Neuronal stem cell (in vitro differentiated cells): ENCODE data around the gene WNT8A.

ENCODE experiments used
- DNase-seq: peaks from one replicate; pipeline ENCODE4 v3.0.0-alpha.2; 2013; ENCODE audit warnings: low spot score
- H2AFZ ChIP-seq: one replicate; pipeline ENCODE4 v1.6.1; 2013; ENCODE audit warnings: mild to moderate bottlenecking, low read length, inconsistent platforms
- H2AK5ac ChIP-seq: 2 replicates; pipeline ENCODE4 v1.6.1; 2013; ENCODE audit warnings: low read depth, mild to moderate bottlenecking, inconsistent platforms, low read length, moderate library complexity, mixed read lengths
- H2BK120ac ChIP-seq: 2 replicates; pipeline ENCODE4 v1.6.1; 2013; ENCODE audit warnings: low read depth, mild to moderate bottlenecking, inconsistent platforms, low read length, moderate library complexity, mixed read lengths
- H2BK12ac ChIP-seq: one replicate; pipeline ENCODE4 v1.6.1; 2013; ENCODE audit warnings: low read length, inconsistent platforms
- H2BK15ac ChIP-seq: 2 replicates; pipeline ENCODE4 v1.6.1; 2013; ENCODE audit warnings: mild to moderate bottlenecking, low read length, inconsistent platforms, mixed read lengths
- H2BK5ac ChIP-seq: one replicate; pipeline ENCODE4 v1.6.1; 2013; ENCODE audit warnings: inconsistent platforms, mild to moderate bottlenecking, low read length, moderate library complexity
- H3K14ac ChIP-seq: one replicate; pipeline ENCODE4 v1.6.1; 2013; ENCODE audit warnings: low read length, inconsistent platforms
- H3K18ac ChIP-seq: 2 replicates; pipeline ENCODE4 v1.6.1; 2013; ENCODE audit warnings: low read length, inconsistent platforms
- H3K23ac ChIP-seq: 2 replicates; pipeline ENCODE4 v1.6.1; 2013; ENCODE audit warnings: low read depth, mild to moderate bottlenecking, mixed read lengths, low read length, inconsistent platforms; ENCODE audit not compliant: poor library complexity
- H3K27ac ChIP-seq: replicated peaks from 3 replicates; pipeline ENCODE4 v1.5.1; 2013; ENCODE audit warnings: low read length, inconsistent platforms
- H3K27me3 ChIP-seq, 3 experiments: 2 replicates each; pipeline ENCODE4 v1.6.1; 2013; ENCODE audit warnings: low read length in 3 of 3, mild to moderate bottlenecking in 2 of 3, inconsistent platforms in 1 of 3, low read depth in 1 of 3, mixed read lengths in 1 of 3, moderate library complexity in 1 of 3; ENCODE audit not compliant: control insufficient read depth in 3 of 3, insufficient read depth in 3 of 3
- H3K36me3 ChIP-seq, 2 donors: replicated peaks in 1 of 2; 2 replicates each; pipeline ENCODE4 v1.6.1; 2013; ENCODE audit warnings: low read length in 2 of 2; ENCODE audit not compliant: control insufficient read depth in 2 of 2, insufficient read depth in 2 of 2
- H3K4ac ChIP-seq: 2 replicates; pipeline ENCODE4 v1.6.1; 2013; ENCODE audit warnings: inconsistent platforms, mild to moderate bottlenecking, low read length, moderate library complexity
- H3K4me1 ChIP-seq, 2 donors: 1 replicate in 1 of 2; 2 replicates in 1 of 2; pipeline ENCODE4 v1.6.1; 2013; ENCODE audit warnings: low read length in 2 of 2, low read depth in 1 of 2; ENCODE audit not compliant: control insufficient read depth in 2 of 2, insufficient read depth in 1 of 2
- H3K4me2 ChIP-seq: one replicate; pipeline ENCODE4 v1.6.1; 2013; ENCODE audit warnings: mild to moderate bottlenecking, low read length, inconsistent platforms; ENCODE audit not compliant: insufficient read depth, poor library complexity, severe bottlenecking
- H3K4me3 ChIP-seq, 2 donors: 2 replicates each; pipeline ENCODE4 v1.5.1; 2013; ENCODE audit warnings: low read length in 2 of 2, mild to moderate bottlenecking in 2 of 2, inconsistent platforms in 1 of 2, moderate library complexity in 1 of 2
- H3K79me1 ChIP-seq: one replicate; pipeline ENCODE4 v1.6.1; 2013; ENCODE audit warnings: low read depth, mild to moderate bottlenecking, inconsistent platforms, low read length, moderate library complexity
- H3K9ac ChIP-seq: one replicate; pipeline ENCODE4 v1.6.1; 2013; ENCODE audit warnings: mild to moderate bottlenecking, low read depth, low read length, inconsistent platforms; ENCODE audit not compliant: poor library complexity
- H3K9me3 ChIP-seq, 2 donors: replicated peaks in 1 of 2; 2 replicates each; pipeline versions ENCODE3 to v1.6.1; 2013; ENCODE audit warnings: low read length in 2 of 2, mild to moderate bottlenecking in 2 of 2, inconsistent platforms in 1 of 2, low read depth in 1 of 2, mixed read lengths in 1 of 2, moderate library complexity in 1 of 2; ENCODE audit not compliant: control insufficient read depth in 2 of 2, insufficient read depth in 1 of 2
- H4K8ac ChIP-seq: one replicate; pipeline ENCODE4 v1.6.1; 2013; ENCODE audit warnings: low read depth, mild to moderate bottlenecking, inconsistent platforms, low read length, moderate library complexity
- H4K91ac ChIP-seq: one replicate; pipeline ENCODE4 v1.6.1; 2013; ENCODE audit warnings: low read length, low read depth, mild to moderate bottlenecking, inconsistent platforms; ENCODE audit not compliant: poor library complexity
- WGBS, 2 donors: extraction: QIAGEN DNeasy Blood & Tissue Kit; methylation state at CpG; one replicate each; pipeline ENCODE4 v1.1.7; 2013; ENCODE audit warnings: missing lambda C conversion rate in 2 of 2, mixed read lengths in 1 of 2; ENCODE audit not compliant: insufficient read length in 2 of 2, insufficient replicate concordance in 1 of 2; ENCODE audit errors: extremely low coverage in 2 of 2; 5-methylcytosine and 5-hydroxymethylcytosine counted together

The WNT8A gene

DNA sequence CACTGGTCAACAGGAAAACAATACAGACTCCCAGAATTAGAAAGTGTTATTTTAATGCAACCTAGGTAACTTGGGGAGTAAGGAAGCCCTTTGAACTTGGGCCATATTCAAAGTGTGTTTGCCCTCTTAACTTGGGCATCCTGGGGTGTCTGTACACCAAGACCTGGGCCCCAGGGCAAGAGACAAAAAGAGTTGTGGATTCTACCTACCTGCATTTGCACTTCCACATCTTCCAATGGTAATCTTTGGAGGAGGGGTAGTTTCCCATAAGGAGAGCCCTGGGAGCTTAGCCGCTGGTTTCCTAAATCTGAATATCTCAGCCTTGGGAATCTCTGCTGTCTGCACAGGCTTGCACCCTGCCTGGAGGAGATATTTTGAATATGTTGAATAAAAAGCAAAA, 8.5 kb downstream of the WNT8A start:
- Histone ChIP-seq H3K27me3 (peaks cover 0 to 54% (median 0%) of the 10 kb centered on the region in 3 experiments), H2BK5ac (no peak overlapping the region), H3K9me3 (peaks cover 0 to 2% of the 10 kb centered on the region in 2 donors)

DNA sequence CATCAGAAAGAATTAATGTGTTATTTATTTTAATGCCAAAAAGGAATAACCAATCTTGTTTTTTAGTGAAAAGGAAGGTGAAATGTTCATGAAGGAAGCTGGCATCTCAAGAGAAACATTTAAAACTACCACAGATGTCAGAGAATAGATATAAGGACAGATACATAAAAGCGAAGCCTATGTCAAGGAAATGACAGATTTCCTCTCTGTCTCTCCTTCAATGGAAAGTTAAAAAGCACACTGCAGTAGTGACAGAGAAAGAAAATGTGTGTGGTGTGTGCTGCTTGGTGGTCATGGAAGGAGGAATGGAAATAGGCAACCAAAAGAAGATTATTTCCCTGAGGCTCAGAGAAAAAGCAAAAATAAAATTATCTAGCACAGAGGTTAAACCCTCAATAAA, 9.2 kb downstream of the WNT8A start:
- H2BK12ac ChIP-seq = no peak overlapping the region
- H3K4me2 ChIP-seq = no peak overlapping the region
- no peak overlapping the region for H3K14ac ChIP-seq
- peaks cover 0 to 54% (median 0%) of the 10 kb centered on the region in 3 experiments for H3K27me3 ChIP-seq
- no peak overlapping the region for H3K4ac ChIP-seq
- H2BK15ac ChIP-seq = no peak overlapping the region
- H3K9me3 ChIP-seq = no peaks in the 10 kb centered on the region
- H3K27ac ChIP-seq = no peak overlapping the region
- no peak overlapping the region for H4K91ac ChIP-seq
- H3K4me3 ChIP-seq = no peak overlapping the region
- no peak overlapping the region for H3K23ac ChIP-seq
- no CpG with 5 or more reads among the region's 1 CpG for WGBS, 2 donors
- H4K8ac ChIP-seq = no peak overlapping the region
- H2BK120ac ChIP-seq = no peak overlapping the region
- no peaks in the 10 kb centered on the region for H3K36me3 ChIP-seq
- H3K18ac ChIP-seq = no peak overlapping the region
- no peak overlapping the region for H2AFZ ChIP-seq
- no peak overlapping the region for H2BK5ac ChIP-seq
- DNase-seq = no peak
- H2AK5ac ChIP-seq = no peak overlapping the region
- peaks cover 0 to 6% of the 10 kb centered on the region in 2 donors for H3K4me1 ChIP-seq
- H3K79me1 ChIP-seq = no peaks in the 10 kb centered on the region
- H3K9ac ChIP-seq = no peak overlapping the region

More for the DNA sequence above, 8.5 kb downstream of the WNT8A start:
- no CpG with 5 or more reads among the region's 1 CpG for WGBS, 2 donors
- Histone ChIP-seq H3K4ac (no peak overlapping the region), H2BK15ac (no peak overlapping the region), H3K18ac (no peak overlapping the region), H2AK5ac (no peak overlapping the region), H4K8ac (no peak overlapping the region), H3K23ac (no peak overlapping the region), H2AFZ (no peak overlapping the region), H3K79me1 (no peaks in the 10 kb centered on the region), H3K4me1 (peaks cover 0 to 6% of the 10 kb centered on the region in 2 donors), H2BK120ac (no peak overlapping the region), H2BK12ac (no peak overlapping the region), H3K4me2 (no peak overlapping the region), H3K36me3 (no peaks in the 10 kb centered on the region), H3K9ac (no peak overlapping the region), H3K27ac (no peak overlapping the region), H3K4me3 (no peak overlapping the region), H4K91ac (no peak overlapping the region), H3K14ac (no peak overlapping the region)
- DNase-seq = no peak

DNA sequence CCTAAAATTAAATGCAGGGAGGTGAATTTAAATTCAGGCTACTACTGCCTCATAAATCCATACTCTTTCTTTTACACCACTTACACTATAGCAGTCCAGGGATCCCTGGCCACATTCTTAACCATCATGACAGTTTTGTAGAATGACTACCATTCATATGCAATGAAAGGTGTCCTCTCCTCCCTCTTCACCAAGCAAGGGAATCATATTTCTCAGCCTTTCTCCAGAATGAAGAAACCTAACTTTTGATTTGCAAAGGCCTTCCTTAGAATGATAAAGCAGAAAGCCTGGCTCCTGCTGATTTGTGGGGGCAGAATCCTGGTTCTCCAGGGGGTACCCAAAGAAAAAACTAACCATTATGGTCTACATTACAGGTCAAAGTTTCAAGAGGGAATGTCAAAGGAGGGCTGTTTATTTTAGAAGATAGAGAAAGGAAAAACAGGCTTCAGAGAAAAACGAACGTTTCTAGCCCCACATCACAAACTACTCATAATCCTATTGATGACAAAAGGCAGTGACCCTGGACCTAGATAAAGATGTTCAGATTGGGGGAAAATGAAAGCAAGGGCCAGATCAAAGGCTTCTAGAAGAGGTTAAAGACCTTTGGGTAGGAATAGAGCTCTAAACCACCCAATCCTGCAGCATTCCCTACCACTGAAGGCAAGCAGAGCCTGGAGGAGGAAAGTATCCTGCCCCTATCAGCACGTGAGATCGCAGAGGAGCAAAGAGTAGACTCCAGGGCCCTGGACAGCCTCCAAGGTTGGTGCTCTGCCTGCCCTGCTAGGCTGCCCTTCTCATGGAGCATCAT, 11.5 kb downstream of the WNT8A start:
- Histone ChIP-seq H3K27me3 (peaks cover 0 to 53% (median 0%) of the 10 kb centered on the region in 3 experiments), H3K4ac (no peak overlapping the region), H3K9ac (no peak overlapping the region), H2BK5ac (no peak overlapping the region), H2AFZ (no peak overlapping the region), H2AK5ac (no peak overlapping the region), H3K14ac (no peak overlapping the region), H4K91ac (no peak overlapping the region), H3K4me2 (no peak overlapping the region), H4K8ac (no peak overlapping the region), H3K18ac (no peak overlapping the region), H3K9me3 (no peaks in the 10 kb centered on the region), H2BK15ac (no peak overlapping the region), H3K23ac (no peak overlapping the region), H2BK12ac (no peak overlapping the region), H3K4me3 (no peak overlapping the region), H3K36me3 (no peaks in the 10 kb centered on the region), H3K27ac (no peak overlapping the region), H3K4me1 (peaks cover 0 to 6% of the 10 kb centered on the region in 2 donors), H2BK120ac (no peak overlapping the region), H3K79me1 (no peaks in the 10 kb centered on the region)
- WGBS, 2 donors = no CpG with 5 or more reads among the region's 4 CpGs
- DNase-seq = no peak

DNA sequence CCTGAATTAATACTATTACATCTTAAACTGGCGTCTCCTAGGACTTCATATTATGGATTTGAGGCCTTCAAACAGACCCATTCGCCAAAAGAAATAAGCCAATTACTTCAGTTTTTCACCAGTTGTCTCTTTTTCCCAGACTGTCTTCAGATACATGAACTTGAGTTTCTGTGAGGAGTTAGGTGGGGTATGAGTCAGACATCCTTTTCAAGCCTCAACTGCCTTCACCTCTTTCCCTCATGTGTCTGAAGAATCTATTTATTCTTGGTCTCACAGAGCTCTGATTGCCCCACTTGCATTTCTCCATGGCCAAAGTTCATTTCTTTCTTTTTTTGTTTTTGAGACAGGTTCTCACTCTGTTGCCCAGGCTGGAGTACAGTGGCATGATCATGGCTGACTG, 12.5 kb downstream of the WNT8A start:
- H4K8ac ChIP-seq = no peak overlapping the region
- H2BK120ac ChIP-seq = no peak overlapping the region
- no peak overlapping the region for H3K14ac ChIP-seq
- H2AFZ ChIP-seq = no peak overlapping the region
- H3K36me3 ChIP-seq = no peaks in the 10 kb centered on the region
- no CpG with 5 or more reads among the region's 2 CpGs for WGBS, 2 donors
- no peak overlapping the region for H2AK5ac ChIP-seq
- no peaks in the 10 kb centered on the region for H3K79me1 ChIP-seq
- no peak overlapping the region for H4K91ac ChIP-seq
- no peak for DNase-seq
- no peak overlapping the region for H3K4me2 ChIP-seq
- no peak overlapping the region for H2BK12ac ChIP-seq
- H2BK5ac ChIP-seq = no peak overlapping the region
- H2BK15ac ChIP-seq = no peak overlapping the region
- H3K4ac ChIP-seq = no peak overlapping the region
- peaks cover 0 to 43% (median 0%) of the 10 kb centered on the region in 3 experiments for H3K27me3 ChIP-seq
- H3K4me3 ChIP-seq = no peak overlapping the region
- H3K27ac ChIP-seq = no peak overlapping the region
- H3K9ac ChIP-seq = no peak overlapping the region
- H3K9me3 ChIP-seq = no peaks in the 10 kb centered on the region
- H3K23ac ChIP-seq = no peak overlapping the region
- peaks cover 0 to 6% of the 10 kb centered on the region in 2 donors for H3K4me1 ChIP-seq
- H3K18ac ChIP-seq = no peak overlapping the region
